Activated CD8-positive, alpha-beta T cell treated with anti-CD3 and anti-CD28 coated beads for 36 hours (primary cell): Measurements from ENCODE around the gene KRT77. TPM values are rescaled to one million over a fixed set of nuclear protein-coding genes. Genes with fewer than 3 reads are reported as not detected.
"Not testable (repeated sequence)": the region's sequence is repeated elsewhere in the genome, so short reads cannot be mapped to it uniquely, and the experiment has no call there.

Experiments used
- ATAC-seq: fragments of 200-7000 bp; cut with Tn5 transposase; one replicate; pipeline ENCODE4 v1.10.0; 2021; ENCODE audit warnings: mild to moderate bottlenecking, moderate library complexity
- CTCF ChIA-PET: fragments of 350-600 bp; sonication (Branson Sonifier 250); formaldehyde crosslinking; loops from one replicate; lab custom pipeline; 2021; ENCODE audit warnings: antibody characterized with exemption; lab: Charles Lee
- POLR2A ChIA-PET: fragments of 350-600 bp; sonication (Branson Sonifier 250); formaldehyde crosslinking; loops from one replicate; lab custom pipeline; 2021; ENCODE audit warnings: antibody characterized with exemption; lab: Charles Lee
- DNase-seq: peaks from one replicate; pipeline ENCODE4 v3.0.0-alpha.2; 2020
- H3K27ac Mint-ChIP-seq: one replicate; pipeline ENCODE4 v1.8.0; 2021; ENCODE audit warnings: mild to moderate bottlenecking, mixed read lengths
- H3K27me3 Mint-ChIP-seq: one replicate; pipeline ENCODE4 v1.8.0; 2021; ENCODE audit warnings: mixed read lengths
- H3K36me3 Mint-ChIP-seq: one replicate; pipeline ENCODE4 v1.8.0; 2021; ENCODE audit warnings: low read depth, mixed read lengths
- H3K4me1 Mint-ChIP-seq: one replicate; pipeline ENCODE4 v1.8.0; 2021; ENCODE audit warnings: low read depth, mixed read lengths
- H3K4me3 Mint-ChIP-seq: one replicate; pipeline ENCODE4 v1.8.0; 2021; ENCODE audit warnings: mild to moderate bottlenecking, moderate library complexity, mixed read lengths
- H3K9me3 Mint-ChIP-seq: one replicate; pipeline ENCODE4 v1.8.0; 2021; ENCODE audit warnings: mixed read lengths
- intact Hi-C: fragments of 100-400 bp; cut with micrococcal nuclease; formaldehyde crosslinking; loops from one replicate; pipeline ENCODE4 v1.10.0; 2022
- total RNA-seq, 2 experiments: library from RNA; stranded (reverse); gene quantifications; one replicate each; pipeline ENCODE4 v1.2.3, GENCODE V29; 2021
- TF ChIP-seq, protein P1 (sequence below): fragments of 200-600 bp; IDR thresholded peaks from one replicate; pipeline ENCODE4 v1.8.0; 2022; ENCODE audit warnings: antibody characterized with exemption, mild to moderate bottlenecking

Gene KRT77
- not detected for total RNA-seq

DNA sequence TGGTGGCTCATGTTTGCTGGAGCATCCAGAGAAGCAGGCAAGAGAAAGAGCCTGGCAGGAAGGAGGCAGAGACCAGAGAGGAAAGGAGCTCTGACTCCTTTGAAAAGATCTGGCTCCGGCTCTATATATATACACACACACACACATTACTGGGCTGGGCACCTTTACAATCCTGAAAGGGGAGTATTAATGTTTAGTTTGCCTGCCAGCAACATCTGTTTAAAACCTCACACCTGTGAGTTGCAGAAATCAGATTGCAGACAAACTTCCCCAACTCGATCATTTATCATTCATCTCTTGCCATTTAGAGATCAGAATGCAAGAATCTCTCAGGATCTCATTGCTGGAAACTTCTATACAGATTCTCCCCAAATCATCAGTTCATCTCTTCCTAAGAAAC is at the start of gene KRT77:
KRT77 (minus strand) TSS at position 101 of the 400 bp plus-strand sequence; CDS start at position 11, 90 bp downstream.
- ATAC-seq (no peak), DNase-seq (no peak)
- Mint-ChIP-seq H3K9me3 (no peaks in the 10 kb centered on the region), H3K27me3 (peaks cover 2% of the 10 kb centered on the region), H3K36me3 (no peaks in the 10 kb centered on the region), H3K4me3 (no peak within 1 kb of the TSS), H3K27ac (no peak within 1 kb of the TSS), H3K4me1 (peaks cover 10% of the 10 kb centered on the region)
- POLR2A ChIA-PET, result interaction anchor here (0.6 kb wide), 1 partner anchor 14 kb away, joined by 3 read pairs; no protein-coding TSS in a partner anchor
- intact Hi-C loops, result no loop called here
- CTCF ChIA-PET, result no interaction called here
- TF ChIP-seq, protein P1, sequence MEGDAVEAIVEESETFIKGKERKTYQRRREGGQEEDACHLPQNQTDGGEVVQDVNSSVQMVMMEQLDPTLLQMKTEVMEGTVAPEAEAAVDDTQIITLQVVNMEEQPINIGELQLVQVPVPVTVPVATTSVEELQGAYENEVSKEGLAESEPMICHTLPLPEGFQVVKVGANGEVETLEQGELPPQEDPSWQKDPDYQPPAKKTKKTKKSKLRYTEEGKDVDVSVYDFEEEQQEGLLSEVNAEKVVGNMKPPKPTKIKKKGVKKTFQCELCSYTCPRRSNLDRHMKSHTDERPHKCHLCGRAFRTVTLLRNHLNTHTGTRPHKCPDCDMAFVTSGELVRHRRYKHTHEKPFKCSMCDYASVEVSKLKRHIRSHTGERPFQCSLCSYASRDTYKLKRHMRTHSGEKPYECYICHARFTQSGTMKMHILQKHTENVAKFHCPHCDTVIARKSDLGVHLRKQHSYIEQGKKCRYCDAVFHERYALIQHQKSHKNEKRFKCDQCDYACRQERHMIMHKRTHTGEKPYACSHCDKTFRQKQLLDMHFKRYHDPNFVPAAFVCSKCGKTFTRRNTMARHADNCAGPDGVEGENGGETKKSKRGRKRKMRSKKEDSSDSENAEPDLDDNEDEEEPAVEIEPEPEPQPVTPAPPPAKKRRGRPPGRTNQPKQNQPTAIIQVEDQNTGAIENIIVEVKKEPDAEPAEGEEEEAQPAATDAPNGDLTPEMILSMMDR, result no peak

DNA sequence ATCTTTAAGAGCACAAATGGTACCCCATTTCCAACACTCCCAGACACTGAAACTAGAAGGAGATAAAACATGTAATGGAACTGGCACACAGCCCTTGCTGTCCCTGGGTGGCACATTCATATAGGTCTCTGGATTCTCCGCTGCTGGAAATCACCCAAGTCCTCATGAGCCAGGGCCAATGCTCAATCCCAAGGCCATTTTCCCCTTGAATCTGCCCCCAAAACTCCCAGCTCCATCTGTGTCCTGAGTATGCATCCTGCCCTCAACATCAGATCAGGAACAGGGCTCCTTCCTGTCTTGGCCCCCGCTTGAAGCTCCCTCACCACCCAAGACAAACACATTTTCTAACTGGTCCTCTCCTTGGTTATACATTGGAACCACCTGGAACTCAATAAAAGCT is 49.2 kb upstream of the KRT77 start:
- DNase-seq, result no peak
- ChIA-PET CTCF (interaction anchor here (1.0 to 1.5 kb wide), 2 partner anchors 7 to 170 kb away, joined by 3 read pairs; no protein-coding TSS in a partner anchor), POLR2A (no interaction called here)
- H3K36me3 Mint-ChIP-seq, result no peaks in the 10 kb centered on the region
- H3K4me1 Mint-ChIP-seq, result peaks cover 12% of the 10 kb centered on the region
- H3K27me3 Mint-ChIP-seq, result peaks cover 1% of the 10 kb centered on the region
- intact Hi-C loops, result no loop called here
- ATAC-seq, result no peak
- H3K4me3 Mint-ChIP-seq, result no peak overlapping the region
- H3K9me3 Mint-ChIP-seq, result no peaks in the 10 kb centered on the region
- H3K27ac Mint-ChIP-seq, result no peak overlapping the region
- TF ChIP-seq, protein P1, result no peak

DNA sequence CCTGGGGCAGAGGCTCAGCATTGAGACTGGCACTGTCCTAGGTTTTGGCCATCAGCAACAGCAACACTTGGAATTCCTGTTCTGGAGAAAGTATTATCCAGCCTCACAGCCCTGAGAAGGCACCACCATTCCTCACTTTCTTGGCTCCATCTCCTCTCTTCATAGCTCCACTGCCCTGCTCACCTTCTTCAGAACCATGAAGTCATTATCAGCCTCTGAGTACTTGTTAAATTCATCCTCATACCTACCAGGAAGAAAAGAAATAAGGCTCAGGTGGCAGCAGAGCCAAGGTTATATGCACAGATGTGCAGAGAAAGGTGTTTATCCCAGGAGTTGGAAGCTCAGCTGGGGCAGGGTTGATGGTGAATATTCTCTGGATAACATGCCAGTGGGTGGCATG is 48.5 kb upstream of the KRT77 start:
- ChIA-PET CTCF (interaction anchor here (1.5 kb wide), 1 partner anchor 170 kb away, joined by 3 read pairs; no protein-coding TSS in a partner anchor), POLR2A (no interaction called here)
- H3K27me3 Mint-ChIP-seq, result peaks cover 1% of the 10 kb centered on the region
- H3K9me3 Mint-ChIP-seq, result no peaks in the 10 kb centered on the region
- no peaks in the 10 kb centered on the region for H3K36me3 Mint-ChIP-seq
- TF ChIP-seq, protein P1, result no peak
- ATAC-seq, result no peak
- H3K4me3 Mint-ChIP-seq, result no peak overlapping the region
- no peak for DNase-seq
- H3K4me1 Mint-ChIP-seq, result peaks cover 12% of the 10 kb centered on the region
- intact Hi-C loops, result no loop called here
- H3K27ac Mint-ChIP-seq, result no peak overlapping the region

DNA sequence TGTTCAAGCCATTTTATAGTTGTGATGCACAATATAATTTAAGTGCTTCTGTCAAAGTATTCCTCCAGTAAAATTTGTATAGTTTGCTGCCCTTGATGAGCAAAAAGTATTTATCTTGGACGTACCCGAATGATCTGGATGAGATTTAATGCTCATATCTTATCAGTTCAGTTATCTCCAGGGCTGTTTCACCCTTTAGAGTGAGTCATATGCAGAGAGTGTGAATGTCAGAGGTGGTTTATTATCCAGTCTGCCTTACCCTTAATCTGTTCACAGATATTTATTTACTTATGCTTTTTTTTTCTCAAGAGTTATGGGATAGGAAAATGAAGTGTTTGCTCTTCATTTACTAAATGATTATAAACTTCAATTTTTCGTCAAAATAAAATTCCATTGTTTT is 47.2 kb upstream of the KRT77 start:
- H3K4me1 Mint-ChIP-seq, result peaks cover 12% of the 10 kb centered on the region
- POLR2A ChIA-PET, H3K9me3 Mint-ChIP-seq, intact Hi-C loops, H3K27me3 Mint-ChIP-seq, H3K4me3 Mint-ChIP-seq, ATAC-seq, CTCF ChIA-PET, H3K27ac Mint-ChIP-seq, H3K36me3 Mint-ChIP-seq, DNase-seq: not testable (repeated sequence)

DNA sequence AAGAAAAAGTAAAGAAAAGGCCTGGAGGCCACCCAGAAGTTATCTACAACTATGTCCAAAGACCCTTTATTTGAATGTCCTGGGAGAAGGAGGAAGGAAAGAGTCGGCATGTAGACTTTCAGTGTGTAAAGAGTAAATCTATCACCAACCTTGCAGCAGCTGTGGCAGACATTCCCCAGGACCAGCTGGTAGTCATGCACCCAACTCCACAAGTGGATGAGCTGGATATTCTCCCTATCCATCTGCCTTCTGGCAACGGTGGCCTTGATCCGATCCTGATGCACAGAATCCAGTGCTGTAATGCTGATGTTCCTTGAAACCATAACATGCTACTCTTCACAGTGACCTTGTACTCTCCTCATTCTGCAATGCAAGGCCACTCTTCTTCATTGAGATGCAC is 46.5 kb upstream of the KRT77 start:
- CTCF ChIA-PET, result no interaction called here
- Mint-ChIP-seq H3K4me1 (peaks cover 12% of the 10 kb centered on the region), H3K27ac (no peak overlapping the region), H3K9me3 (no peaks in the 10 kb centered on the region), H3K4me3 (no peak overlapping the region), H3K36me3 (no peaks in the 10 kb centered on the region), H3K27me3 (peaks cover 1% of the 10 kb centered on the region)
- POLR2A ChIA-PET, result no interaction called here
- TF ChIP-seq, protein P1, result no peak
- DNase-seq (no peak), ATAC-seq (no peak)
- intact Hi-C loops, result no loop called here
